ENCODE data around the gene WWC2. TPM values are rescaled to one million over a fixed set of nuclear protein-coding genes. Genes with fewer than 3 reads are reported as not detected.

WWC2 gene
- polyA plus RNA-seq, 2 of the 4 experiments (the other 2 are of a cell fraction): 14.9 to 26.9 TPM

DNA sequence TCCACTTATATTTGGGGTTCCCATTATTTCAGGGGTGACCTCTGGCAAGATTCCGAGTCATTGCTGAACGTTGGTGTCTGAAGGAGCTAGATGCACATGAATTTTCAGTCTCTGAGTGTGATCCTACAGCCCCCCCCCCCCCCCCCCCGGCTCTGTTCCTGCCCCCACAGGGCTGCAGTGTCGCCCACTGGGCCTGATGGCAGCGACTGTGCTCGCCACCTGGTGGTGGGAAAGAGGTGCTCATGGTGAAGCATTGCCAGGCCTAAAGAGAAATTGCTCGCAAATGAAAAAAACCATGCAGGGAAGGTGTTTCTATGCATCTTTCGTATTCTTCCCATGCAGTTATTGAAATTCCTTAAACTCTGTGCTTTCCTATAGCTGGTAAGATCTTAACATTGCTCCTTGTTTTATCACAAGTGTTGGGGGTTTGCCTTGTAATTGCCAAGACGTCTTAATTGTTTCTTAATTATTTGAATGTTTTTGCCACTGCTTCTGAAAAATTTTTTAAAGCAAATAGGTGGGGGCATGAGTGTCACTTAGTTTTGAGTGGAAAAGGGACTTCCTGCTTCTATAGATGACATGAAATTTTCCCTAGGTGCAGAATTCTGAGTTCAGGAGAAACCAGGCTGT, 157.8 kb downstream of the WWC2 start:
- POLR2A ChIA-PET: no interaction called here
- Histone ChIP-seq H3K27ac (no peak overlapping the region), H3K4me1 (peaks cover 20% of the 10 kb centered on the region; the same call in 2 of the 3 replicates), H3K4me2 (no peak overlapping the region), H3K9me3 (no peaks in the 10 kb centered on the region), H3K4me3 (no peak overlapping the region)
- DNase-seq (ENCODE audit: low read depth in 1 of 2, low spot score in 1 of 2) (peak; percentile 36 to 50), ATAC-seq (peak; percentile 85 to 92; a peak in 4 of 6 replicates), FAIRE-seq (no peak)
- CTCF ChIA-PET: interaction anchor here (0.6 to 13.4 kb wide), 16 partner anchors 8 to 332 kb away, joined by 3 to 168 read pairs (median 4); no protein-coding TSS in a partner anchor
- 61% methylated on average over 5 of the region's 9 CpGs for WGBS (ENCODE audit: missing lambda C conversion rate)
- TF ChIP-seq NFE2L2 (conservative IDR thresholded peaks at IDR 0.05; ENCODE audit: low read length) (no peak), EHF (CRISPR knock-in tag; IDR thresholded peaks at IDR 0.05) (no peak), EHMT2 (IDR thresholded peaks at IDR 0.05; ENCODE audit: low read depth) (no peak), KDM1A (IDR thresholded peaks at IDR 0.05; ENCODE audit: low read depth) (no peak), RAD21 (conservative IDR thresholded peaks at IDR 0.05 in 1 of 2, IDR thresholded peaks at IDR 0.05 in 1 of 2) (peak; percentile 56 to 60), PHF8 (IDR thresholded peaks at IDR 0.05; ENCODE audit: borderline replicate concordance, low read depth) (no peak), ZC3H11A (IDR thresholded peaks at IDR 0.05) (no peak), SMC3 (IDR thresholded peaks at IDR 0.05) (peak; percentile 71), MYC (IDR thresholded peaks at IDR 0.05; ENCODE audit: borderline replicate concordance, low read length) (no peak), POLR2A (IDR thresholded peaks at IDR 0.05; ENCODE audit: low read length) (no peak), RARB (CRISPR knock-in tag; IDR thresholded peaks at IDR 0.05) (no peak), MAFK (IDR thresholded peaks at IDR 0.05; ENCODE audit: partially characterized antibody) (no peak), FOXS1 (CRISPR knock-in tag; IDR thresholded peaks at IDR 0.05) (no peak), CHD2 (IDR thresholded peaks at IDR 0.05; ENCODE audit: low read length, partially characterized antibody) (no peak), RCOR1 (IDR thresholded peaks at IDR 0.05; ENCODE audit: low read depth, low read length) (no peak), BHLHE40 (IDR thresholded peaks at IDR 0.05; ENCODE audit: low read depth, low read length) (no peak)
- TF ChIP-seq, protein P1, sequence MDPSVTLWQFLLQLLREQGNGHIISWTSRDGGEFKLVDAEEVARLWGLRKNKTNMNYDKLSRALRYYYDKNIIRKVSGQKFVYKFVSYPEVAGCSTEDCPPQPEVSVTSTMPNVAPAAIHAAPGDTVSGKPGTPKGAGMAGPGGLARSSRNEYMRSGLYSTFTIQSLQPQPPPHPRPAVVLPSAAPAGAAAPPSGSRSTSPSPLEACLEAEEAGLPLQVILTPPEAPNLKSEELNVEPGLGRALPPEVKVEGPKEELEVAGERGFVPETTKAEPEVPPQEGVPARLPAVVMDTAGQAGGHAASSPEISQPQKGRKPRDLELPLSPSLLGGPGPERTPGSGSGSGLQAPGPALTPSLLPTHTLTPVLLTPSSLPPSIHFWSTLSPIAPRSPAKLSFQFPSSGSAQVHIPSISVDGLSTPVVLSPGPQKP (IDR thresholded peaks at IDR 0.05; ENCODE audit: low read depth, low read length): no peak
- TF ChIP-seq, protein P2, sequence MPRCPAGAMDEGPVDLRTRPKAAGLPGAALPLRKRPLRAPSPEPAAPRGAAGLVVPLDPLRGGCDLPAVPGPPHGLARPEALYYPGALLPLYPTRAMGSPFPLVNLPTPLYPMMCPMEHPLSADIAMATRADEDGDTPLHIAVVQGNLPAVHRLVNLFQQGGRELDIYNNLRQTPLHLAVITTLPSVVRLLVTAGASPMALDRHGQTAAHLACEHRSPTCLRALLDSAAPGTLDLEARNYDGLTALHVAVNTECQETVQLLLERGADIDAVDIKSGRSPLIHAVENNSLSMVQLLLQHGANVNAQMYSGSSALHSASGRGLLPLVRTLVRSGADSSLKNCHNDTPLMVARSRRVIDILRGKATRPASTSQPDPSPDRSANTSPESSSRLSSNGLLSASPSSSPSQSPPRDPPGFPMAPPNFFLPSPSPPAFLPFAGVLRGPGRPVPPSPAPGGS (IDR thresholded peaks at IDR 0.05): no peak
- TF ChIP-seq, protein P3, sequence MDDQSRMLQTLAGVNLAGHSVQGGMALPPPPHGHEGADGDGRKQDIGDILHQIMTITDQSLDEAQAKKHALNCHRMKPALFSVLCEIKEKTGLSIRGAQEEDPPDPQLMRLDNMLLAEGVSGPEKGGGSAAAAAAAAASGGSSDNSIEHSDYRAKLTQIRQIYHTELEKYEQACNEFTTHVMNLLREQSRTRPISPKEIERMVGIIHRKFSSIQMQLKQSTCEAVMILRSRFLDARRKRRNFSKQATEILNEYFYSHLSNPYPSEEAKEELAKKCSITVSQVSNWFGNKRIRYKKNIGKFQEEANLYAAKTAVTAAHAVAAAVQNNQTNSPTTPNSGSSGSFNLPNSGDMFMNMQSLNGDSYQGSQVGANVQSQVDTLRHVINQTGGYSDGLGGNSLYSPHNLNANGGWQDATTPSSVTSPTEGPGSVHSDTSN (IDR thresholded peaks at IDR 0.05): no peak
- TF ChIP-seq, protein P4, sequence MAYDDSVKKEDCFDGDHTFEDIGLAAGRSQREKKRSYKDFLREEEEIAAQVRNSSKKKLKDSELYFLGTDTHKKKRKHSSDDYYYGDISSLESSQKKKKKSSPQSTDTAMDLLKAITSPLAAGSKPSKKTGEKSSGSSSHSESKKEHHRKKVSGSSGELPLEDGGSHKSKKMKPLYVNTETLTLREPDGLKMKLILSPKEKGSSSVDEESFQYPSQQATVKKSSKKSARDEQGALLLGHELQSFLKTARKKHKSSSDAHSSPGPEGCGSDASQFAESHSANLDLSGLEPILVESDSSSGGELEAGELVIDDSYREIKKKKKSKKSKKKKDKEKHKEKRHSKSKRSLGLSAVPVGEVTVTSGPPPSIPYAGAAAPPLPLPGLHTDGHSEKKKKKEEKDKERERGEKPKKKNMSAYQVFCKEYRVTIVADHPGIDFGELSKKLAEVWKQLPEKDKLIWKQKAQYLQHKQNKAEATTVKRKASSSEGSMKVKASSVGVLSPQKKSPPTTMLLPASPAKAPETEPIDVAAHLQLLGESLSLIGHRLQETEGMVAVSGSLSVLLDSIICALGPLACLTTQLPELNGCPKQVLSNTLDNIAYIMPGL (CRISPR knock-in tag; IDR thresholded peaks at IDR 0.05; ENCODE audit: borderline replicate concordance): no peak
- TF ChIP-seq, protein P5, sequence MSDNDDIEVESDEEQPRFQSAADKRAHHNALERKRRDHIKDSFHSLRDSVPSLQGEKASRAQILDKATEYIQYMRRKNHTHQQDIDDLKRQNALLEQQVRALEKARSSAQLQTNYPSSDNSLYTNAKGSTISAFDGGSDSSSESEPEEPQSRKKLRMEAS (IDR thresholded peaks at IDR 0.05): no peak
- TF ChIP-seq, protein P6, sequence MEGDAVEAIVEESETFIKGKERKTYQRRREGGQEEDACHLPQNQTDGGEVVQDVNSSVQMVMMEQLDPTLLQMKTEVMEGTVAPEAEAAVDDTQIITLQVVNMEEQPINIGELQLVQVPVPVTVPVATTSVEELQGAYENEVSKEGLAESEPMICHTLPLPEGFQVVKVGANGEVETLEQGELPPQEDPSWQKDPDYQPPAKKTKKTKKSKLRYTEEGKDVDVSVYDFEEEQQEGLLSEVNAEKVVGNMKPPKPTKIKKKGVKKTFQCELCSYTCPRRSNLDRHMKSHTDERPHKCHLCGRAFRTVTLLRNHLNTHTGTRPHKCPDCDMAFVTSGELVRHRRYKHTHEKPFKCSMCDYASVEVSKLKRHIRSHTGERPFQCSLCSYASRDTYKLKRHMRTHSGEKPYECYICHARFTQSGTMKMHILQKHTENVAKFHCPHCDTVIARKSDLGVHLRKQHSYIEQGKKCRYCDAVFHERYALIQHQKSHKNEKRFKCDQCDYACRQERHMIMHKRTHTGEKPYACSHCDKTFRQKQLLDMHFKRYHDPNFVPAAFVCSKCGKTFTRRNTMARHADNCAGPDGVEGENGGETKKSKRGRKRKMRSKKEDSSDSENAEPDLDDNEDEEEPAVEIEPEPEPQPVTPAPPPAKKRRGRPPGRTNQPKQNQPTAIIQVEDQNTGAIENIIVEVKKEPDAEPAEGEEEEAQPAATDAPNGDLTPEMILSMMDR (IDR thresholded peaks at IDR 0.05): peak; percentile 49

Measured in A549 (cell line).